ENCODE measurements around the gene IPCEF1. TPM values are rescaled to one million over a fixed set of nuclear protein-coding genes. Genes with fewer than 3 reads are reported as not detected.

Gene IPCEF1
- total and polyA plus RNA-seq, 2 of the 8 experiments (the other 6 are each of a cell fraction or from before 2014, with no cell fraction given) = 0.41 to 0.78 TPM

DNA sequence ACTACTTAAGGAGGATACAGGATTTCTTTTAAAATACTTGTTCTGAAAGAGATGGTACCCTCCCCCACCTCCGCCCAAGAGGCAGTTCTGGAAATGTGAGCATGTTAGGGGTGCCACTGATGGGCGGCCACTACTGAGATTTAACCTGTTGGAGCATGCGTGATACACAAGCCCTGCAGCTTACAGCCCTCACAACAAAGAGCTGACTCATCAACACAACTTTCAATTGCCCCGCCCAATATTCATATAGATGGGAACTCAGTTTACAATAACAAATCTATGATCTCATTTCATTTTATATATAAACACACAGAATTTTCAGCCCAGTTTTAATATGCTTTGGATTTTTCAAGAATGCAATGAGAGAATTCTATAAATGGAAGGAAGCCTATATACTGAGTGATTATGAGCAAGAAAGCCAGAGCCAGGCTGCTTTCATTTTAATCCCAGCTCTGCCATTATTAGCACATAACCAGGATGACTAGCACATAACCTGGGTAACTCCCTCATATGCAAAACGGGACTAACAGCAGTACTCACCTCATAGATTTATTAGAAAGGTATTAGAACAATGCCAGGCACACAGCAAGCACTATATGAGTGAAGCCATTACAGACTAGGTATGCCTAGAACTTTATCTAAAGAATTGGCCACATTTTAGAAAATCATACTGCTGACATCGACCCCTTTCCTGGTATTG lies 45.6 kb upstream of the IPCEF1 start:
- Histone ChIP-seq H4K5ac (ENCODE audit: insufficient read length, low read depth, low read length) (no peak overlapping the region), H3K79me2 (ENCODE audit: control insufficient read depth in 1 of 2, insufficient read depth in 2 of 2, low read length in 2 of 2) (no peaks in the 10 kb centered on the region), H2BK12ac (ENCODE audit: low read depth, low read length) (no peak overlapping the region), H4K20me1 (replicated peaks in 1 of 2; ENCODE audit: control insufficient read depth in 1 of 2, insufficient read depth in 2 of 2, low read length in 2 of 2) (no peaks in the 10 kb centered on the region), H3K4me1 (replicated peaks in 1 of 4; ENCODE audit: control insufficient read depth in 3 of 4, insufficient read depth in 4 of 4, low read length in 3 of 4) (no peaks in the 10 kb centered on the region; a peak in 1 of 7 replicates), H3K36me3 (ENCODE audit: control insufficient read depth in 2 of 4, insufficient read depth in 4 of 4, low read length in 3 of 4) (peaks cover 0 to 3% (median 0%) of the 10 kb centered on the region in 4 experiments; a peak in 1 of 8 replicates), H2AFZ (ENCODE audit: low read length) (no peak overlapping the region), H2BK20ac (ENCODE audit: low read length) (no peak overlapping the region), H2AK5ac (ENCODE audit: low read depth, low read length) (no peak overlapping the region), H2BK5ac (ENCODE audit: low read depth, low read length) (no peak overlapping the region), H3K4me3 (ENCODE audit: extremely low read depth in 1 of 4, insufficient read depth in 2 of 4, low read depth in 3 of 4, low read length in 4 of 4) (no peak overlapping the region), H3K9me3 (ENCODE audit: insufficient read depth in 2 of 2, low read depth in 1 of 2, low read length in 1 of 2) (no peaks in the 10 kb centered on the region), H4K91ac (replicated peaks; ENCODE audit: insufficient read length, low read length) (no peak overlapping the region), H3K23ac (ENCODE audit: insufficient read length) (no peak overlapping the region), H3K4ac (replicated peaks; ENCODE audit: insufficient read length, low read depth, low read length) (no peak overlapping the region), H4K8ac (ENCODE audit: extremely low read depth, insufficient read depth, low read length) (no peak overlapping the region), H3K23me2 (ENCODE audit: low read depth, low read length) (no peaks in the 10 kb centered on the region), H3K79me1 (ENCODE audit: low read depth, low read length) (no peaks in the 10 kb centered on the region), H3K14ac (ENCODE audit: insufficient read length) (no peak overlapping the region), H3K4me2 (ENCODE audit: insufficient read depth in 1 of 2, low read depth in 2 of 2, low read length in 2 of 2) (no peak overlapping the region), H2BK15ac (ENCODE audit: low read length) (no peak overlapping the region), H3K27me3 (replicated peaks in 1 of 4; ENCODE audit: control insufficient read depth in 3 of 4, extremely low read depth in 1 of 4, insufficient read depth in 3 of 4, low read length in 3 of 4) (no peaks in the 10 kb centered on the region), H3K27ac (ENCODE audit: low read depth, low read length) (no peak overlapping the region), H3K9ac (replicated peaks in 1 of 4; ENCODE audit: extremely low read depth in 1 of 4, low read depth in 3 of 4, low read length in 3 of 4) (no peak overlapping the region), H3K56ac (replicated peaks; ENCODE audit: insufficient read length, low read depth, low read length) (no peak overlapping the region), H2BK120ac (replicated peaks; ENCODE audit: low read depth, low read length) (no peak overlapping the region), H3K18ac (ENCODE audit: extremely low read depth, low read length) (no peak overlapping the region)
- FAIRE-seq = no peak
- CTCF ChIA-PET (ENCODE audit: partially characterized antibody) = interaction anchor here (1.1 to 1.5 kb wide), 2 partner anchors 15 to 40 kb away, joined by 3 to 5 read pairs; no protein-coding TSS in a partner anchor
- POLR2A ChIA-PET (ENCODE audit: partially characterized antibody) = interaction anchor here (1.0 kb wide), 1 partner anchor 9 kb away, joined by 3 read pairs; no protein-coding TSS in a partner anchor
- 86% methylated on average over 6 of the region's 6 CpGs; no CpG with 5 or more reads in 1 of the 2 experiments for WGBS, 2 experiments (ENCODE audit: extremely low coverage in 1 of 2, insufficient coverage in 1 of 2, insufficient read length in 1 of 2, insufficient replicate concordance in 2 of 2, low coverage in 1 of 2, low lambda C conversion rate in 2 of 2, missing lambda C conversion rate in 1 of 2)
- no peak for DNase-seq (ENCODE audit: low read depth in 1 of 2, low spot score in 2 of 2)
